Erythroblast (primary cell): Measurements from ENCODE around the gene ZNF892.

Experiments used
- DNase-seq, 2 experiments: peaks; one replicate each; lab custom pipeline; 2025; lab: John Stamatoyannopoulos, UW
- GATA1 ChIP-seq: IDR thresholded peaks from 2 replicates; pipeline ENCODE4 v1.6.1; 2011; ENCODE audit warnings: low read depth, mild to moderate bottlenecking, control low read depth, low read length, moderate library complexity
- POLR2A ChIP-seq: IDR thresholded peaks from 2 replicates; pipeline ENCODE4 v1.6.1; 2011; ENCODE audit warnings: mild to moderate bottlenecking, low read length

The ZNF892 gene

DNA sequence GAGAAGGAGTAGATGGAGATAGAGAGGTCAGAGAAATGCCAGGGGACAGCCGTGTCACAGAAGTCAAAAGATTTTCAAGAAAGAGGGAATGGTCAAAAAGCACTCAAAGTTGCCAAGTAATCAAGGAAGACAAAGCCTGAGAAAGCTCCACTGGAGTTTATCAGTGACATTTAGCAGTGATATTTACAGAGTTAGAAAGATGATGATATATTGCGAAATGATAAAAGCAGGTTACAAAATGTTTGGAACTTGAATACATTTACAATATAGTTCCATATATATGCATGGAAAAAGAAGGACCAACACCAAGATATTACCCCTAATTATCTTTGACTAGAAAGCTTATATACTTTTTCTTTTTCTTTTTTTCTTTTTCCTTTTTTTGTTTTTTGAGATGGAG lies 21.3 kb upstream of the ZNF892 start:
- DNase-seq, result no peak
- TF ChIP-seq GATA1 (no peak), POLR2A (no peak)

DNA sequence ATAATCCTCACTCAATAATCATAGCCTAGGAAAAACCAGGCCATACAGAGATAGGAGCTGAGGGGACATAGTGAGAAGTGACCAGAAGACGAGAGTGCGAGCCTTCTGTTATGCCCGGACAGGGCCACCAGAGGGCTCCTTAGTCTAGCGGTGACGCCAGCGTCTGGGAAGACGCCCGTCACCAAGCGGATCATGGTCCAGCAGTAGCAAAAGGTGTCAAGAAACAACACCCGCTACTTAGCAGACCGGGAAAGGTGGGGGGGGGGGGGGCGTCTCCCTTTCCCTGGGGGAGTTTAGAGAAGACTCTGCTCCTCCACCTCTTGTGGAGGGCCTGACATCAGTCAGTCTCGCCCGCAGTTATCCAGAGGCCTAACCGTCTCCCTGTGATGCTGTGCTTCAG lies 14.4 kb upstream of the ZNF892 start:
- peak; percentile 24 to 37 for DNase-seq

DNA sequence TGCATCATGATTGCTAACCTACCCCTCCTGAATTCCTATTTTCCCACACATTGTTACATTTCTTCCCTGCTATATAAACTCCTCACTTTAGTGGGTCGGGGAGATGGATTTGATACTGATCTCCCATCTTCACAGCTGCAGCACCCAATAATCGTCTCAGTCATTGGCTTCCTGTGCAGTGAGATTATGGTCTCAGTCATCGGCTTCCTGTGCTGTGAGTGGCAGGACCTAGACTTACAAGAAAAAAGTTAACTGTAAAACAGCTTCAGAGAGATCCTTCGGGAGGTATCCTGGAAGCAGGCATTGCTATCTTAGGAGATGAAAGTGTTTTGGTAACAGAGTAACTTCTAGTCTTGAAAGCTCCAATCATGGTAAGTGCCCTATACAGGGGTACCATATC lies 3.4 kb upstream of the ZNF892 start:
- no peak for TF ChIP-seq POLR2A
- no peak for TF ChIP-seq GATA1
- no peak for DNase-seq

DNA sequence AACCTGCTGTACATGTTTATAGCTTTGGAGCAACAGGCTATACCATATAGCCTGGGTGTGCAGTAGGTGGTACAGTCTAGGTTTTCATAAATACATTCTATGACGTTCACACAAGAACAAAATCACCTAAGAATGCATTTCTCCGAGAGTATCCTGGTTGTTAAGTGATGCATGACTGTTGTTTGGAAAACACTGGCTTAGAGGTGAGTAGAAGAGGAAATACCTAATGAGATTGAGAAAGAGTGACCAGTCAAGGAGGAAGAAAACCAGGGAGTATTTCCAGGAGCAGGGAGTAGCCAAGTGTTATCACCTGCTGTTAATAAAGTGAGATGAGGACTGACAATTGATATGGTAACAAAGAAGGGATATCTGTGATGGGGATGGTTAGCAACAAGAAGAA lies 2.9 kb upstream of the ZNF892 start:
- DNase-seq, result no peak
- TF ChIP-seq GATA1 (no peak), POLR2A (no peak)

DNA sequence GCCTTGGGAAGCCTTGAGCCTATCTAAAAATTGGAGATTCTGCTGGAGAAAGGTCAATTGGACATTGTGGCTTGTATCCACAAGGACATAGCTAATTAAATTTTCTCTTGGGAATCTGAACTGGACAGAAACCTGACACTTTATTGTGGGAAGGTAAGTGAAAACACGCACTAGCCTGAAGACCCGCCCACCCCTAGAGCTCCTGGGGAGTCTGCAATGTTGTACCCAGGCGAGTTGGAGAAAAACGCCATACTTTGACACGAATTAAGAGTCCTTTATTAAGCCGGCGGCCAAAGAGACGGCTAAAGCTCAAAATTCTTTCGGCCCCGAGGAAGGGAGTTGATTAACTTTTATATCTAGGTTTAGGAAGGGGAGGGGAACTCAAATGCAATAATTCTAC lies 1.2 kb upstream of the ZNF892 start:
- TF ChIP-seq POLR2A (no peak), GATA1 (no peak)
- DNase-seq, result no peak

DNA sequence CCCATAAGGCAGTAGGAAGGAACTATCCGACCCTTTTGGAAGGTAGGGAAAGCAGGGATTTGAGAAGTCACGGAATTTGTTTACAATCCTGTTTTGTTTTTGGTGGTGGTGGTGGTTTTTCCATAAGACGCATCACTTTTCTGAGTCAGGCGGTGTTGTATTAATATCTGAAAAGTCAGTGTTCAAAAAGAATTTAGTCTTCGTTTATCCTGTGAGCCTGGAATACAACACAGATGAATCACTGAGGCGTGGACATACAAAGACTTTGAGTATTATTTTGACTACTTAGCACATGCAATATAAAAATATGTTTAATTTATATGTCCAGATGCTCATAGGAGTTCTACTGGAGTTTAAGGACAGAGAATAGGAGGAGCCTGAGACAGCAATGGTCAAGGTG lies 785 bp downstream of the ZNF892 start:
- no peak for DNase-seq
- no peak for TF ChIP-seq GATA1
- no peak for TF ChIP-seq POLR2A

DNA sequence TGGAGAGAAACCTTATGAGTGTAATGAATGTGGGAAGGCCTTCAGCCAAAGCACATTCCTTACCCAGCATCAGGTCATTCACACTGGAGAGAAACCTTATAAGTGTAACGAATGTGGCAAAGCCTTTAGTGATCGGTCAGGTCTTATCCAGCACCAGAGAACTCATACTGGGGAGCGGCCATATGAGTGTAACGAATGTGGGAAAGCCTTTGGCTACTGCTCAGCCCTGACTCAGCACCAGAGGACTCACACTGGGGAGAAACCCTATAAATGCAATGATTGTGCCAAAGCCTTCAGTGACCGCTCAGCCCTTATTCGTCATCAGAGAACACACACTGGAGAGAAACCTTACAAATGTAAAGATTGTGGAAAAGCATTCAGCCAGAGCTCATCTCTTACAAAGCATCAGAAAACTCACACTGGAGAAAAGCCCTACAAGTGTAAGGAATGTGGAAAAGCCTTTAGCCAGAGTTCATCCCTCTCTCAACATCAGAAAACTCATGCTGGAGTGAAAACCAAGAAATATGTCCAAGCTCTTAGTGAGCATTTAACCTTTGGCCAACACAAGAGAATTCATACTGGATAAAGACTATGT lies 7.8 kb downstream of the ZNF892 start:
- DNase-seq, result no peak
- TF ChIP-seq GATA1 (no peak), POLR2A (no peak)

DNA sequence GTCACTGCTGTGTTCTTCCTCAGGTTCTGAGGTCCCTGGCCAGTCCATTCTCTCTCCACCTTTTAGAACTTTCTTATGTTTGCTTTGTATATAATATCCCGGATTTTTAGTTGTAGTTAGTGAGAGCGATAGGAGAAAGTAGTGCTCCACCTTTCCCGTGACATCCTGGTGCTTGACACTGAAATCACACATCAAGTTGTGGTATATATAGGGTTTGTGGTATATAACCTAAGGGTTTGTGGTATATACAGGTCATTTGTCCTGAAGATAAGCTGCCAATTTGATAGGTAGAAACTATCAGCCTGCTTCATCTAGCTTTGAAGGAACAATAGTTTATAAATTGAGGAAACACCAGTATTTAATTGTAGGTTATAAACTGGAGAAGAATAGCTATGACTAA lies 13.1 kb downstream of the ZNF892 start:
- DNase-seq, result no peak
- TF ChIP-seq POLR2A, result no peak

DNA sequence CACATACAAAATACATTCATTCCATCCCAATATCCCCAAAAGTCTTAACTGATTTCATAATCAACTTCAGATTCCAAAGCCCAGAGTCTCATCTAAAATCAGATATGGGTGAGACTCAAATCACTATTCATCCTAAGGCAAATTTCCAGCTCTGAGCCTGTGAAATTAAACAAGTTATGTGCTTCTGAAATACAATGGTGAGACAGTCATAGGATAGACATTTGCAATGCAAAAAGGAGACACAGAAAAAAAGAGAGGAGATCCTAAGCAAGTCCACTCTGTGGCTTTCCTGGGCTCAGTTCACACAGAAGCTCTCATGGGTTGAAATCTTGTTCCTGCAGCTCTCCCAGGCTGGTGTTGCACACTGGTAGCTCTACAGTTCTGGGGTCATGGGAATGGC lies 18.3 kb downstream of the ZNF892 start:
- DNase-seq, result no peak
- TF ChIP-seq POLR2A, result no peak
- TF ChIP-seq GATA1, result no peak

DNA sequence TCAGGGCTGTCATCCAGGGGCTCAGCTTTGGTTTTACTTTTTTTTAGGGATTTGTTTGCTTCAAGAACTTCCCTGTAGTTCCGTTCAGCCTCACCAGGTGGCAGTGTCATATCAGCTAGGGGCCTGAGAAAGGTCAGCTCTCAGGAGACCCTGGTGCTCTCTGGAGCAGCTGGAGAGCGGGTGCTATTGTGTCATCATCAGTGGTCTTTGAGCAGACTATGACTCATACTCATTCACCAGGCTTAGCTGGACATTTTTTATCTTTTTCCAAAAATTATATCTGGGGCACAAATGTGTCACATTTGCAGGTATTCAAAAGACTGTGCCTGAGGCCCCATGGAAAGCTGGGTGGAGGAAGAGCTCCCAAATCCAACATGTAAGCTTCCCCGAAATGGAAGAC lies 24.4 kb downstream of the ZNF892 start:
- TF ChIP-seq GATA1 (no peak), POLR2A (no peak)
- DNase-seq, result peak; percentile 45 to 64

DNA sequence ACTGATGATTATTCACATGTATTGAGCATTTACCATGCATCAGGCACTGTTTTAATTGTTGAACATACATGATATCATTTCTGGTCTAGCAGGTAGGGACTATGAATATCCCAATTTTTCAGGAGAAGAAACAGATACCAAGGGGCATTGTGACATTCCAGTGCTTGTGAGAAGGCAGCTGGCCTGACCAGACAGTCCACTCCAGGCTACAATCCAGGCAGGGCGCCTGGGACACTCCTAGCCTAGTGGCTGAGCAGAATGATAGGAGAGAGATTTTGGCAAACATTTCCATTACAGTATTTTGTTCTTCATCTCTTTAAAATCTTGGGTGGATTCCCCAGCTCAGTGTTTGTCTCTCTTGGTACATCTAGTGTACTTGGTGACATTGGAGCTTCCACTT lies 24.9 kb downstream of the ZNF892 start:
- TF ChIP-seq GATA1 (no peak), POLR2A (no peak)
- DNase-seq, result no peak

DNA sequence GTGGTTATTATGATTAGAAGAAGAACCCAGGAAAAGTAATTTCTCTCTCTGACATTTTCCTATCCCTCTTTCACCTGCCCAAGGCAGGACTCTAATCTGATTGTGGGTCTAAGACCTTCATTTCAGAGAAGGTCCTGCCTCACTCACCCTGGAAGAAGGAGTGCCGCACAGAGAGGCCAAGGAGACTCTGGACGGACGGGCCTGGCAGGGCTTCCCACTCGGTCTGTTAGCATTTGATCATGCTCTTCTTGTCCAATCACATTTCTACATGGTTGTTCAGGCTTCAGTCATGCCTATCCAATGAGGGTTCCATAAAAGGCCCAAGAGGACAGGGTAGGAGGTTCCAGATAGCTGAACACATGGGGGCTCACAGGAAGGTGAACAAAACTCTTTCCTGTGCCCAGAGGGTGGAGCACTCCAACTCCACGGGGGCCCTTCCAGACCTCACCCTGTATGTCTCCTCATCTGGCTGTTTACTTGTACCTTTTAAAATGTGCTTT lies 27.0 kb downstream of the ZNF892 start:
- no peak for TF ChIP-seq GATA1
- no peak for TF ChIP-seq POLR2A
- no peak for DNase-seq

DNA sequence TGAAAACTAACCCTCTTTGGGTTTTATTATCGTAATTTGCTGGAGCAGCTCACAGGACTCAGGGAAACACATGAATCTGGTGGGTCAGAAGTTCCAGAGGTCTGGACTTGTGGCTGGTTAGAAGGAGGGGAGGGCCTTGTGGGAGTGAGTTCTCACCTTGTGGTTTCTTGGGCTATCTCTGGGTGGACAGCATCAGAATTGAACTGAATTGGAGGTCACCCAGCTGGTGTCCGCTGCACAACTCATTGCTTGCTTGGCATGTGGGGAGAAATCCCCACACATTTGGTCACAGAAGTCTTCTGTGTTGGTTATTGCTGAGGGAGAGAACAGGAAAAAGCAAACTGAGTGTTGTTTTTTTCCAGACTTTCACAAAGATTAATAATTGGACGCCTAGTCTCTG lies 27.5 kb downstream of the ZNF892 start:
- no peak for TF ChIP-seq GATA1
- TF ChIP-seq POLR2A, result no peak
- no peak for DNase-seq

DNA sequence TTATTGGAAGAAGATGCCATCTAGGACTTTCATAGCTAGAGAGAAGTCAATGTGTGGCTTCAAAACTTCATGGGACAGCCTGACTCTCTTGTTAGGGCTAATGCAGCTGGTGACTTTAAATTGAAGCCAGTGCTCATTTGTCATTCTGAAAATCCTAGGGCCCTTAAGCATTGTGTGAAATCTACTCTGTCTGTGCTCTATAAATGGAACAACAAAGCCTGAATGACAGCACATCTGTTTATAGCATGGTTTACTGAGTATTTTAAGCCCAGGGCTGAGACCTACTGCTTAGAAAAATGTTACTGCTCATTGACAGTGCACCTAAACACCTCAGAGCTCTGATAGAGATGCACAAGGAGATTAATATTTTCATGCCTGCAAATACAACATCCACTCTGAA lies 30.8 kb downstream of the ZNF892 start:
- no peak for TF ChIP-seq POLR2A
- TF ChIP-seq GATA1, result no peak
- DNase-seq, result no peak

DNA sequence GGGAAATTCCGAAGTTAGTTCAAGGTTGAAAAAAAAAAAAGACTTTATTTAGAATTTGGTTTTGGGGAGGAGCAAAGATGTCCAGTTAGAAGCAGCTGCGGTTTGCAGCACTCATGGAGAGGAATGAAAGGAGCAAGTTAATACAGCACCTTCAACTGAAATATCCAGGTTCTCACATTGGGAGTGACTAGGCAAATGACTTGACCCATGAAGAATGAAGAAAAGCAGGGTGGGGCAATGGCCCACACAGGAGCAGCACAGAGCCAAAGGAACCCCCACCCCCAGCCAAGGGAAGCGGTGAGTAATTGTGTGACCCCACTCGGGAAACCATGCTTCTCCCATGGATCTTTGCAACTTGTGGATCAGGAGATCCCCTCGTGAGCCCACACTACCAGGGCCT lies 32.8 kb downstream of the ZNF892 start:
- DNase-seq, result no peak
- TF ChIP-seq GATA1 (no peak), POLR2A (no peak)
